ENCODE data around the gene CDK9.

The CDK9 gene

DNA sequence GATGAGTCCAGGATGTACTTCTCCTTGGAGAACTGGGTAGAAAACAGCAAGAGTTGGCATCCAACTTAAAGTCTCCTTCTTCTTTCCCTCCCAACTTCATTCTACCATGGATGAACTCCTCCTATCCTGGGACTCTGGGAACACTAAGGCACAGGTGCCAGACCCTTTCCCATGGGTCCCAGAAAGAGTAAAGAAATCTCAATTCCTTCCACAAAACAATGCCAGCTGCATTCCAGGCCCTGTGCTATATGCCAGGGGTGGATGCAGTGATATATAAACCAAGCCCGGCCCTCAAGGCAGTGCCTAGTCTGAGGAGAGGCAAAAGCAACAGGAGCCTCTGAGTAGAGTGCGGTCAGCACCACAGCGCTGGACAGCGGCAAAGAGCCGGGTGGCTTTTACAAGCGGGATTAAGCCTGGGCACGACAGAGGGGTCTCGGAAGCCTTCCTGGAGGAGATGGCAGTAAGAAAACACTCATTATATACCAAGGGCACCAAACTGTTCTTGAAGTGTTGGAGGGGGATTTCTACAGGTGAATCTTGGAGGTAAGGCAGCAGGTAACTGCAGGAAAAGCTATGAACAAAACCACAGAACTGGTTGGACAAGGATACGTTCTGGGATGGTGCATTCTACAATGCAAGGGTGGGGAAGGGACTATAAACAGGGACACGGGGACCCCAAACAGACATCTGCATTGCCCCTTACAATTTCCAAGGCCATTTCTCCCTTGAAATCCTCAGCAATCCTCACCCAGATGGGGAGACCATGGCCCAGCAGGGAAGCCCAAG, 34.4 kb upstream of the CDK9 start:
- H4K8ac ChIP-seq (ENCODE audit: low read depth, low read length): no peak overlapping the region
- H3K14ac ChIP-seq (ENCODE audit: low read length): no peak overlapping the region

DNA sequence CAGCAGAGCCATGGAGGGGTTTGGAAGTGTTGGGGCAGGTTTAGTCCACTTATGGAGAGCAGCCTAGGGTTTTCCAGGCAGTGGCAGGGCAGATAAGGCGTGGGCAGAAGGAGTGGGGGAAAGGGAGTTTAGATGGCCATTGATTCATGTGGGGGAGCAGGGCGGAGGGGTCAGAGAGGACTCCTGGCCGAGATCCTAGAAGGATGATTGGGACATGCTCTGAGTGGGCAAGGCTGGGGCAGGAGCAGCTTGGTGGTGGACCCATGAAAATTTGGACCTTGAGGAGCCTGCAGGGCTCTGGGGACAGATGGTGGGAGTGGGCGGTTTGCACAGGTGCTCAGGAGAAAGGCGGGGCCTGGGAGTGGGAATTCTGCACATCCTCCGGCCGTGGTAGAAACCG, 32.7 kb upstream of the CDK9 start:
- DNase-seq: no peak
- H2AFZ ChIP-seq (ENCODE audit: insufficient read depth, low read length, poor library complexity): no peak overlapping the region
- H2AK5ac ChIP-seq (ENCODE audit: low read length): no peak overlapping the region
- H4K12ac ChIP-seq (ENCODE audit: low read depth, low read length): no peak overlapping the region
- H3K27ac ChIP-seq (ENCODE audit: low read depth, low read length): no peak overlapping the region
- no peaks in the 10 kb centered on the region for H3K79me1 ChIP-seq (ENCODE audit: low read length)
- no peak overlapping the region for H2BK5ac ChIP-seq (ENCODE audit: low read depth, low read length, poor library complexity)
- no CpG with 5 or more reads among the region's 8 CpGs for WGBS (ENCODE audit: extremely low coverage, insufficient coverage, insufficient read length)
- H3K79me2 ChIP-seq (ENCODE audit: control insufficient read depth, insufficient read depth, low read length, poor library complexity): no peaks in the 10 kb centered on the region
- no peak overlapping the region for H4K8ac ChIP-seq (ENCODE audit: low read depth, low read length)
- no peak overlapping the region for H4K91ac ChIP-seq (ENCODE audit: low read depth, low read length)
- no peak overlapping the region for H2BK12ac ChIP-seq (ENCODE audit: low read length)
- H3K23ac ChIP-seq (ENCODE audit: low read length): no peak overlapping the region
- H2BK120ac ChIP-seq (ENCODE audit: insufficient read depth, low read length, poor library complexity): no peak overlapping the region
- peaks cover 29% of the 10 kb centered on the region for H3K27me3 ChIP-seq (ENCODE audit: insufficient read depth, low read length)
- no peak overlapping the region for H3K4me2 ChIP-seq (ENCODE audit: low read length)
- H3K9ac ChIP-seq (ENCODE audit: low read length): no peak overlapping the region
- H3K4me3 ChIP-seq (ENCODE audit: low read depth, low read length): no peak overlapping the region
- H3K36me3 ChIP-seq (ENCODE audit: control insufficient read depth in 1 of 2, insufficient read depth in 2 of 2, low read length in 2 of 2): no peaks in the 10 kb centered on the region
- no peak overlapping the region for H3K18ac ChIP-seq (ENCODE audit: low read length)
- no peak overlapping the region for H3K4ac ChIP-seq (ENCODE audit: low read depth, low read length)
- H3K4me1 ChIP-seq (ENCODE audit: control insufficient read depth in 1 of 2, insufficient read depth in 2 of 2, low read length in 2 of 2): peaks cover 0 to 3% of the 10 kb centered on the region in 2 experiments
- H3K14ac ChIP-seq (ENCODE audit: low read length): no peak overlapping the region
- no peaks in the 10 kb centered on the region for H3K9me3 ChIP-seq (ENCODE audit: insufficient read depth, low read depth, low read length)

More for the DNA sequence above, 34.4 kb upstream of the CDK9 start:
- Histone ChIP-seq H3K27ac (ENCODE audit: low read depth, low read length) (no peak overlapping the region), H3K4me3 (ENCODE audit: low read depth, low read length) (no peak overlapping the region), H3K18ac (ENCODE audit: low read length) (no peak overlapping the region), H4K91ac (ENCODE audit: low read depth, low read length) (no peak overlapping the region), H3K9me3 (ENCODE audit: insufficient read depth, low read depth, low read length) (no peaks in the 10 kb centered on the region), H3K23ac (ENCODE audit: low read length) (no peak overlapping the region), H3K36me3 (ENCODE audit: control insufficient read depth in 1 of 2, insufficient read depth in 2 of 2, low read length in 2 of 2) (no peaks in the 10 kb centered on the region), H2BK5ac (ENCODE audit: low read depth, low read length, poor library complexity) (no peak overlapping the region), H3K9ac (ENCODE audit: low read length) (no peak overlapping the region), H3K4me1 (ENCODE audit: control insufficient read depth in 1 of 2, insufficient read depth in 2 of 2, low read length in 2 of 2) (peaks cover 0 to 3% of the 10 kb centered on the region in 2 experiments), H4K12ac (ENCODE audit: low read depth, low read length) (no peak overlapping the region), H3K4me2 (ENCODE audit: low read length) (no peak overlapping the region), H3K27me3 (ENCODE audit: insufficient read depth, low read length) (peaks cover 29% of the 10 kb centered on the region), H2AFZ (ENCODE audit: insufficient read depth, low read length, poor library complexity) (no peak overlapping the region), H2BK120ac (ENCODE audit: insufficient read depth, low read length, poor library complexity) (no peak overlapping the region), H3K79me1 (ENCODE audit: low read length) (no peaks in the 10 kb centered on the region), H2BK12ac (ENCODE audit: low read length) (no peak overlapping the region), H2AK5ac (ENCODE audit: low read length) (no peak overlapping the region), H3K79me2 (ENCODE audit: control insufficient read depth, insufficient read depth, low read length, poor library complexity) (no peaks in the 10 kb centered on the region), H3K4ac (ENCODE audit: low read depth, low read length) (no peak overlapping the region)
- DNase-seq: peak in 1 of 2 donors; percentile 53
- no CpG with 5 or more reads among the region's 10 CpGs for WGBS (ENCODE audit: extremely low coverage, insufficient coverage, insufficient read length)

DNA sequence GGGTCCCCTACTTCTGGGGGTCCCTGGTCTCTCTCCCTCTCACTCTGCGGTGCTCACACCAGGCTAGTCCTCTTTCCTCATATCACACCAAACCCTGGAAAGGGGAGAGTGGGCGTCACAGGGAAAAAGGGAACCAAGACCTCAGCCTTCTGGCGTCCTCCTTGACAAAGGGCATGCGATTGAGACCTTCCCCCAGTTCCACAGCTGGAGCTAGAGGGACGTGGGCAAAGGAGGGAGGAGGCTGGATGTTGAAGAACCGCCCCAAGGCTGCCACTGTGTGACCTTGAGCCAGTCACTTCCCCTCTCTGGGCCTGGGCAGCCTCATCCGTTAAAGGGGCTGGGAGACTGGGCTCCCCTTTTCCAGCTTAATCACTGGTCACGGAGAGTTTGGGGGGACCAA, 32.2 kb upstream of the CDK9 start:
- Histone ChIP-seq H3K27ac (ENCODE audit: low read depth, low read length) (no peak overlapping the region), H3K9me3 (ENCODE audit: insufficient read depth, low read depth, low read length) (no peaks in the 10 kb centered on the region), H3K79me1 (ENCODE audit: low read length) (no peaks in the 10 kb centered on the region), H3K4me1 (ENCODE audit: control insufficient read depth in 1 of 2, insufficient read depth in 2 of 2, low read length in 2 of 2) (peaks cover 0 to 3% of the 10 kb centered on the region in 2 experiments), H3K14ac (ENCODE audit: low read length) (no peak overlapping the region), H3K9ac (ENCODE audit: low read length) (no peak overlapping the region), H3K23ac (ENCODE audit: low read length) (no peak overlapping the region), H3K4me3 (ENCODE audit: low read depth, low read length) (no peak overlapping the region), H4K91ac (ENCODE audit: low read depth, low read length) (no peak overlapping the region), H3K4me2 (ENCODE audit: low read length) (no peak overlapping the region), H3K27me3 (ENCODE audit: insufficient read depth, low read length) (peaks cover 29% of the 10 kb centered on the region), H2BK12ac (ENCODE audit: low read length) (no peak overlapping the region), H2AFZ (ENCODE audit: insufficient read depth, low read length, poor library complexity) (no peak overlapping the region), H3K4ac (ENCODE audit: low read depth, low read length) (no peak overlapping the region), H4K12ac (ENCODE audit: low read depth, low read length) (no peak overlapping the region), H4K8ac (ENCODE audit: low read depth, low read length) (no peak overlapping the region), H3K36me3 (ENCODE audit: control insufficient read depth in 1 of 2, insufficient read depth in 2 of 2, low read length in 2 of 2) (no peaks in the 10 kb centered on the region), H3K18ac (ENCODE audit: low read length) (no peak overlapping the region), H3K79me2 (ENCODE audit: control insufficient read depth, insufficient read depth, low read length, poor library complexity) (no peaks in the 10 kb centered on the region), H2BK5ac (ENCODE audit: low read depth, low read length, poor library complexity) (no peak overlapping the region), H2BK120ac (ENCODE audit: insufficient read depth, low read length, poor library complexity) (no peak overlapping the region), H2AK5ac (ENCODE audit: low read length) (no peak overlapping the region)
- no peak for DNase-seq
- WGBS (ENCODE audit: extremely low coverage, insufficient coverage, insufficient read length): no CpG with 5 or more reads among the region's 8 CpGs

DNA sequence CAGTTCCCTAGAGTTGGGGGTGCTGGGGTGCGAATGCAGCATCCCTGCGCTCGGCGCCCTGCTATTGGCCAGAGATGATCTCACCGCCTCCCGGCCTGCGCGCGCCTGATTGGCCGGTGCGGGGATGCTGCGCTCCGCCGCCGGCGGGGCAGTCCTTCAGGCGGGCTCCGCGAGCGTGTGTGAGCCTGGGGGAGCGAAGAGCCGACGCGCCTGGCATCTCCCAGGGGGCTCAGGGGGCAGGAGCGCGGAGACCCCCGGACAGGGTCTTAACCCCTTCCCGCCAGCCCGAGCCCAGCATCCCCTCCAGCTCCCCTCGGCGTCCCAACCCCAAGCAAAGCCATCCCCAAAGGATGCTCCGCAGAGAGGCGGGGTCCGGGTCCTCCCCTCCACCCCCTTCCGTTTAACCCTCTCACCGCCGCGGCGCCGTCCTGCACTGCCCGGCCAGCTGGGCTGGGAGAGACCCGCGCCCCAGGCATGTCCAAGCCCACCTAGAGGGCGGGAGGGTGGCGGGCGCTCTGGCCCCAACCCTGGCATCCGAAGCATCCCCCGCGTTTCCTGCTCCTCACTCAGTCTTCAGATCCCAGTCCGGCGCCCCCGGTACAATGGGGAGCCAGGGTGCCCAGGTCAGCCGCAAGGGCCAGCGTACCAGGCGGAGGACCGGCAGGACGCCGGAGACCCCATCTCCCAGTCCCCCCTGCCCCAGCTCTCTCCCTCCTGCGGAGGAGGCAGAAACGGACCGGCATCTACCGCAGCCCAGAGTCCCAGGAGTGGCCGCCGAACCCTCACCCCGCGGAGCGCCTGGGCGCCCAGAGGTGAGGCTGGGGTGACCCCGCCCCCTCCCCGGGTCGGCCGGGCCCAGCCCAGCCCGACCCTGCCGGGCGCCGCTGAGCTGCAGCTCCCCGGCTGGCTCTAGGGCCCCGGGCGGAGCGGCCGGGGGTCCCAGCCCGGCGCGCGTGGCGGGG, 31.5 kb upstream of the CDK9 start:
- no CpG with 5 or more reads among the region's 86 CpGs for WGBS (ENCODE audit: extremely low coverage, insufficient coverage, insufficient read length)
- no peak overlapping the region for H4K91ac ChIP-seq (ENCODE audit: low read depth, low read length)
- H2BK120ac ChIP-seq (ENCODE audit: insufficient read depth, low read length, poor library complexity): no peak overlapping the region
- H3K36me3 ChIP-seq (ENCODE audit: control insufficient read depth in 1 of 2, insufficient read depth in 2 of 2, low read length in 2 of 2): no peaks in the 10 kb centered on the region
- no peak overlapping the region for H4K8ac ChIP-seq (ENCODE audit: low read depth, low read length)
- H3K27me3 ChIP-seq (ENCODE audit: insufficient read depth, low read length): peaks cover 29% of the 10 kb centered on the region
- H2BK5ac ChIP-seq (ENCODE audit: low read depth, low read length, poor library complexity): no peak overlapping the region
- H3K27ac ChIP-seq (ENCODE audit: low read depth, low read length): no peak overlapping the region
- H3K9ac ChIP-seq (ENCODE audit: low read length): no peak overlapping the region
- no peak overlapping the region for H4K12ac ChIP-seq (ENCODE audit: low read depth, low read length)
- H2BK12ac ChIP-seq (ENCODE audit: low read length): no peak overlapping the region
- no peaks in the 10 kb centered on the region for H3K79me2 ChIP-seq (ENCODE audit: control insufficient read depth, insufficient read depth, low read length, poor library complexity)
- no peak overlapping the region for H3K23ac ChIP-seq (ENCODE audit: low read length)
- H3K18ac ChIP-seq (ENCODE audit: low read length): no peak overlapping the region
- no peak overlapping the region for H3K4me3 ChIP-seq (ENCODE audit: low read depth, low read length)
- H3K9me3 ChIP-seq (ENCODE audit: insufficient read depth, low read depth, low read length): no peaks in the 10 kb centered on the region
- no peak overlapping the region for H2AFZ ChIP-seq (ENCODE audit: insufficient read depth, low read length, poor library complexity)
- H3K14ac ChIP-seq (ENCODE audit: low read length): no peak overlapping the region
- DNase-seq: no peak
- no peak overlapping the region for H2AK5ac ChIP-seq (ENCODE audit: low read length)
- no peaks in the 10 kb centered on the region for H3K79me1 ChIP-seq (ENCODE audit: low read length)
- H3K4me1 ChIP-seq (ENCODE audit: control insufficient read depth in 1 of 2, insufficient read depth in 2 of 2, low read length in 2 of 2): peaks cover 0 to 3% of the 10 kb centered on the region in 2 experiments
- H3K4me2 ChIP-seq (ENCODE audit: low read length): peak overlapping the region; percentile 42
- no peak overlapping the region for H3K4ac ChIP-seq (ENCODE audit: low read depth, low read length)
